Measurements from ENCODE around the gene NHS. TPM values are rescaled to one million over a fixed set of nuclear protein-coding genes. Genes with fewer than 3 reads are reported as not detected.

Gene NHS
- total RNA-seq, 1 donor from 2014 or later = 12.1 TPM

- peak overlapping the region; percentile 45 for H3K4me2 ChIP-seq
- peaks cover 18% of the 10 kb centered on the region for H4K20me1 ChIP-seq (ENCODE audit: low read depth)
- Mint-ChIP-seq H3K36me3 (no peaks in the 10 kb centered on the region), H3K4me1 (peaks cover 44% of the 10 kb centered on the region), H3K27me3 (ENCODE audit: insufficient read depth, low read depth) (no peaks in the 10 kb centered on the region), H3K4me3 (peak overlapping the region; percentile 74), H3K9me3 (no peaks in the 10 kb centered on the region), H3K27ac (peak overlapping the region; percentile 61)
- TF ChIP-seq EZH2 (IDR thresholded peaks at IDR 0.05) = no peak
- no peak for TF ChIP-seq EZH2phosphoT487 (IDR thresholded peaks at IDR 0.05)
- TF ChIP-seq CTCF (IDR thresholded peaks at IDR 0.05) = no peak
- no peaks in the 10 kb centered on the region for H3K9me3 ChIP-seq (ENCODE audit: low read depth)
- peaks cover 7% of the 10 kb centered on the region for H3F3A ChIP-seq (ENCODE audit: low read depth)
- peaks cover 11% of the 10 kb centered on the region for H3K4me1 ChIP-seq
- H3K27me3 ChIP-seq = no peaks in the 10 kb centered on the region
- no peaks in the 10 kb centered on the region for H3K36me3 ChIP-seq
- no peak overlapping the region for H3K4me3 ChIP-seq
- H3K27ac ChIP-seq = no peak overlapping the region
- DNase-seq (ENCODE audit: low spot score) = no peak
- H3K9ac ChIP-seq = no peak overlapping the region
- no peaks in the 10 kb centered on the region for H3K79me2 ChIP-seq (ENCODE audit: low read depth)
- no peak overlapping the region for H2AFZ ChIP-seq (replicated peaks)
These were observed 259.7 kb downstream of the NHS start for GRCh38 chrX:17634542-17635207.

GRCh38 chrX:17635231-17635630 is 260.2 kb downstream of the NHS start:
- no peak for TF ChIP-seq EZH2phosphoT487 (IDR thresholded peaks at IDR 0.05)
- TF ChIP-seq EZH2 (IDR thresholded peaks at IDR 0.05) = no peak
- no peak for TF ChIP-seq CTCF (IDR thresholded peaks at IDR 0.05)
- Histone ChIP-seq H3K9ac (no peak overlapping the region), H3K36me3 (no peaks in the 10 kb centered on the region), H3K79me2 (ENCODE audit: low read depth) (no peaks in the 10 kb centered on the region), H3K9me3 (ENCODE audit: low read depth) (no peaks in the 10 kb centered on the region), H2AFZ (replicated peaks) (no peak overlapping the region), H3K27me3 (no peaks in the 10 kb centered on the region), H3K4me1 (peaks cover 11% of the 10 kb centered on the region), H3K4me2 (peak overlapping the region; percentile 37), H4K20me1 (ENCODE audit: low read depth) (peaks cover 18% of the 10 kb centered on the region), H3K27ac (no peak overlapping the region), H3K4me3 (no peak overlapping the region), H3F3A (ENCODE audit: low read depth) (peaks cover 7% of the 10 kb centered on the region)
- H3K4me3 Mint-ChIP-seq = peak overlapping the region; percentile 74
- no peaks in the 10 kb centered on the region for H3K36me3 Mint-ChIP-seq
- no peaks in the 10 kb centered on the region for H3K27me3 Mint-ChIP-seq (ENCODE audit: insufficient read depth, low read depth)
- peaks cover 42% of the 10 kb centered on the region for H3K4me1 Mint-ChIP-seq
- H3K27ac Mint-ChIP-seq = peak overlapping the region; percentile 84
- no peaks in the 10 kb centered on the region for H3K9me3 Mint-ChIP-seq
- peak; percentile 92 for DNase-seq (ENCODE audit: low spot score)

- Mint-ChIP-seq H3K27ac (no peak overlapping the region), H3K27me3 (ENCODE audit: insufficient read depth, low read depth) (no peaks in the 10 kb centered on the region), H3K36me3 (no peaks in the 10 kb centered on the region), H3K9me3 (no peaks in the 10 kb centered on the region), H3K4me1 (peaks cover 45% of the 10 kb centered on the region), H3K4me3 (no peak overlapping the region)
- Histone ChIP-seq H3K4me3 (no peak overlapping the region), H3F3A (ENCODE audit: low read depth) (peaks cover 7% of the 10 kb centered on the region), H3K9ac (no peak overlapping the region), H3K4me2 (no peak overlapping the region), H3K36me3 (no peaks in the 10 kb centered on the region), H3K27ac (no peak overlapping the region), H4K20me1 (ENCODE audit: low read depth) (peaks cover 18% of the 10 kb centered on the region), H3K9me3 (ENCODE audit: low read depth) (no peaks in the 10 kb centered on the region), H2AFZ (replicated peaks) (no peak overlapping the region), H3K4me1 (peaks cover 11% of the 10 kb centered on the region), H3K27me3 (no peaks in the 10 kb centered on the region), H3K79me2 (ENCODE audit: low read depth) (no peaks in the 10 kb centered on the region)
- DNase-seq (ENCODE audit: low spot score) = no peak
- TF ChIP-seq EZH2 (IDR thresholded peaks at IDR 0.05) = no peak
- no peak for TF ChIP-seq EZH2phosphoT487 (IDR thresholded peaks at IDR 0.05)
- TF ChIP-seq CTCF (IDR thresholded peaks at IDR 0.05) = no peak
These were observed 262.2 kb downstream of the NHS start for GRCh38 chrX:17637235-17637634.

Measured in neural progenitor cell (in vitro differentiated cells).